Lower leg skin (tissue), 4 donors: ENCODE measurements around the gene ELOF1. TPM values are rescaled to one million over a fixed set of nuclear protein-coding genes. Genes with fewer than 3 reads are reported as not detected.

Experiments
- DNase-seq, 2 donors: peaks; one replicate each; pipeline ENCODE4 v3.0.0-alpha.2; 2019; ENCODE audit warnings: low spot score in 2 of 2
- H3K4me3 ChIP-seq: fragments of 200-600 bp; sonication (generic); 2 replicates; pipeline ENCODE4 v1.5.1; 2017; ENCODE audit warnings: mild to moderate bottlenecking, low read depth; ENCODE audit not compliant: poor library complexity, severe bottlenecking
- POLR2A ChIP-seq, 2 donors: fragments of 450-650 bp; IDR thresholded peaks; one replicate each; pipeline ENCODE4 v1.6.1; 2016 to 2017; ENCODE audit warnings: antibody characterized with exemption in 2 of 2, mild to moderate bottlenecking in 1 of 2, moderate library complexity in 1 of 2
- WGBS, 2 donors: methylation state at CpG; one replicate each; pipeline ENCODE4 v1.1.5; 2018; 5-methylcytosine and 5-hydroxymethylcytosine counted together
- intact Hi-C: fragments of 100-400 bp; cut with DNase I; formaldehyde crosslinking; loops from one replicate; pipeline ENCODE4 v1.15.0; 2023; ENCODE audit warnings: low total_unique reads
- total RNA-seq, 4 donors: library from RNA; depleted of rRNA; stranded (reverse); fragments of >200 nt; gene quantifications; one replicate each; pipeline ENCODE4 v1.1.0, GENCODE V29; 2016
- TF ChIP-seq, protein P1 (sequence below), 3 donors: fragments of 450-650 bp; IDR thresholded peaks; one replicate each; pipeline ENCODE4 v1.5.1; 2016; ENCODE audit warnings: antibody characterized with exemption in 3 of 3, mild to moderate bottlenecking in 3 of 3, moderate library complexity in 2 of 3

The ELOF1 gene
- total RNA-seq, 4 donors from 2014 or later = 22.3 to 41.5 (median 35.4) TPM

DNA sequence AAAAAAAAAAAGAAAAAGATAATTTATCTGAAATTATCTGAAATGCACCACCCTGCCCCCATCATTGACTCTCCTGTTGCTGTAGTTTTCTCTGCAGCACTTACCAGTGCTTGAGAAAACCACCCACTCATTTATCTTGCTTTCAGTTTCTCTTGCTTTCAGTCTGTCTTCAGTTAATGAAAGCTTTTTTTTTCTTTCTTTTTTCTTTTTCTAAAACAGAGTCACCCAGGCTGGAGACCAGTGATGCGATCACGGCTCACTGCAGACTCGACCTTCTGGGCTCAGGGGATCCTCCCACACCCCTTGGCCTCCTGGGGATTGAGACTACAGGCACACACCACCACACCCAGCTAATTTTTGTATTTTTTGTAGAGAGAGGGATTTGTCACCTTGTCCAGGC is 22.7 kb upstream of the ELOF1 start:
- WGBS, 2 donors = 32 to 41% methylated on average over 3 of the region's 3 CpGs
- no peak overlapping the region for H3K4me3 ChIP-seq
- intact Hi-C loops = loop anchor here (10.0 kb wide), 1 partner anchor 87 kb away; no protein-coding TSS in a partner anchor
- no peak for DNase-seq
- no peak for TF ChIP-seq POLR2A (IDR thresholded peaks at IDR 0.05)
- TF ChIP-seq, protein P1, sequence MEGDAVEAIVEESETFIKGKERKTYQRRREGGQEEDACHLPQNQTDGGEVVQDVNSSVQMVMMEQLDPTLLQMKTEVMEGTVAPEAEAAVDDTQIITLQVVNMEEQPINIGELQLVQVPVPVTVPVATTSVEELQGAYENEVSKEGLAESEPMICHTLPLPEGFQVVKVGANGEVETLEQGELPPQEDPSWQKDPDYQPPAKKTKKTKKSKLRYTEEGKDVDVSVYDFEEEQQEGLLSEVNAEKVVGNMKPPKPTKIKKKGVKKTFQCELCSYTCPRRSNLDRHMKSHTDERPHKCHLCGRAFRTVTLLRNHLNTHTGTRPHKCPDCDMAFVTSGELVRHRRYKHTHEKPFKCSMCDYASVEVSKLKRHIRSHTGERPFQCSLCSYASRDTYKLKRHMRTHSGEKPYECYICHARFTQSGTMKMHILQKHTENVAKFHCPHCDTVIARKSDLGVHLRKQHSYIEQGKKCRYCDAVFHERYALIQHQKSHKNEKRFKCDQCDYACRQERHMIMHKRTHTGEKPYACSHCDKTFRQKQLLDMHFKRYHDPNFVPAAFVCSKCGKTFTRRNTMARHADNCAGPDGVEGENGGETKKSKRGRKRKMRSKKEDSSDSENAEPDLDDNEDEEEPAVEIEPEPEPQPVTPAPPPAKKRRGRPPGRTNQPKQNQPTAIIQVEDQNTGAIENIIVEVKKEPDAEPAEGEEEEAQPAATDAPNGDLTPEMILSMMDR (IDR thresholded peaks at IDR 0.05) = no peak

DNA sequence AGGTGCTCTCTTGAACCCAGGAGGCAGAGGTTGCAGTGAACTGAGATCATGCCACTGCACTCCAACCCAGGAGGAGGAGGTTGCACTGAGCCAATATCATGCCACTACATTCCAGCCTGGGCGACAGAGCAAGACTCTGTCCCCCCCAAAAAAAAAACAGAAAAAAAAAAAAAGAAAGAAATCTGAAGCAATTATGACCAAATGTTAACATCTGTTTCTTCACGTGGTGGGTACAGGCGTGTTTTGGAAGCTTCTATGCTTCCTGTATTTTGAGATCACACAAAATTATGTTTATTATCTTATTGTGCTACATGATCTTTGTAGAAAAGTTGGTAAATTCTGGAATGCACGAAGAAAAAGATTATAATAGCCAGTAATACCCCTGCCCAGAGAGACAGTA is 21.1 kb upstream of the ELOF1 start:
- H3K4me3 ChIP-seq = no peak overlapping the region
- no peak for DNase-seq
- intact Hi-C loops = loop anchor here (10.0 kb wide), 1 partner anchor 85 kb away; no protein-coding TSS in a partner anchor
- 65 to 70% methylated on average over 4 of the region's 4 CpGs for WGBS, 2 donors
- TF ChIP-seq POLR2A (IDR thresholded peaks at IDR 0.05) = no peak
- TF ChIP-seq, protein P1 (IDR thresholded peaks at IDR 0.05) = no peak

DNA sequence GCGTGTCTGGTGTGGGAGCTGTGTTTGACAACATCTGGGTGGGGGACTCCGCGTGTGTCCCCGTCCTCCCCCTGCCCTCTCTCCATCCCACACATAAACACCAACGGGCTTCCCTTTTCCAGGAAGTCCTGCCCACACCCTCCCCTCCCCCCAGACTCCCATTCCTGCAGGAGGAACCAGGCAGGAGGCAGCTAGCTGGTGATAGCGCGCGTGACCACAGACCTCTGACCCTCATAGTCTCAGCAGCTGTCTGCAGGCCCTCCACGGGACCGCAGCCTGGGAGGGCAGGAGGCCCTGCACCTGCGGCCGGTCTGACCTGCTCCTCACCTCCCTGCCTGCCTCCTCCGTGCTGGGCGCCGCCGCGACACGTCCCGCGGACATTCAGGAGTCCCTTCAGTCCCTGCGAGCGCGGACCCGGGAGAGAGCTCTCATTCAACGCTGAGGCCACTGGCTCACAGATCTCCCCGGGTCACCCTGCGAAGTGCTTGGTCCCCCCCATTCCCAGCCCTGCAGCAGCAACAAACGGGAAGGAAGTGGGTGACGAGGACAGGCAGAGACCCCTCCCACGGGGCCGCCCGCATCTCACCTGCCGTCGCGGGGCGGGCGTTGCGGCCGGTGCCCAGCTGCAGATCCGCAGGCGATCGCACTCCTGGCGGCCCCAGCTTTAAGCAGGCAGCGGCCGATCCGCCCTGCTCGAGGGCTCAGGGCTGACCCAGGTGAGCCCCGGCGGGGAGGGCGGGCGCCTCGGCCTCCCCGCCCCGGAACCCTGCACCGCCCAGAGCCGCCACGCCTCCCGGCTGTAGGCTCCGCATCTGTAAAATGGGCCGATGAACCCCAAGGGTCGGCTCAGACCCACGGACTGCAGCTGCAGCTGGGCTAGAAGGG is 19.5 kb upstream of the ELOF1 start:
- DNase-seq = peak in 1 of 2 donors; percentile 53
- H3K4me3 ChIP-seq = peak overlapping the region; percentile 9
- 10 to 11% methylated on average over 22 to 31 of the region's 62 CpGs for WGBS, 2 donors
- intact Hi-C loops = no loop called here
- TF ChIP-seq POLR2A (IDR thresholded peaks at IDR 0.05) = no peak
- TF ChIP-seq, protein P1 (IDR thresholded peaks at IDR 0.05) = no peak

DNA sequence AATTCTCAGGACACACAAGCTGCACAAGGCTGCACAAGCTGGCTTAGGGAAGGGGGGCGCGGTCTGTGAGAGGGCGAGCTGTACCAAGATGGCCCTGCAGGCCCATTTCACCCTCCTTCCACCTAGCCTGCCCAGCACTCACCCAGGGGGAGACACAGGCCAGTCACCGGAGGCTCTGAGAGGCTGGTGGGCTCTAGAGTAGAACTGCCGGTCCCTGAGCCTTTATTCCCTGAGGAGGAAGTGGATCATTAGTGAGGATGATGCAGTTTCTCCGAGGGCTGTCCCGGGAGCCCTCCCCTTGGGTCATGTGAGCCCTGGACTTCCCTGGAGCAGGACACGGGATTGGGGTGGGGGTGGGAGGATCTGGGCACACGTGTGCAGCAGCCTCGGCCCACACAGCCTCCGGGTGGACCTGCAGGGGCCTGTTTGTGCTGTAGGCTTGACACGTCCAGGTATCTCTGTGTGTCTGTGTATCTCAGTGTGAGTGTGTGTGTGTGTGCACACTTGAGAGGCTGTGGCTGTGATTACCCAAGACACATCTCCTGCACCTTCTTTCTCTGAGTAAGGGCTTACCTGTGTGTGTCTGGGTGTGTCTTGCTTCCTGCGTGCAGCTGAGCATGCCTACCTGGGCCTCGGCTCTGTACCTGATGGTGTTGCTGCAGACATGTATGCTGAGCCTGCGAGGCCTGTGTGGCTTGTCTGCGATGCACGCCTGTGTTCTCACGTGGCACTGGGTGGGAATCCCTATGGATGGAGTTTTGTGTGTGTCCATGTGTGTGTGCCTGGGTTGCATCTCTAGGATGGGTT is 18.6 kb upstream of the ELOF1 start, which contains the start of gene ACP5:
Gene ACP5, minus strand, starts transcription at position 195 of the 807 bp plus-strand sequence. CDS start 328 bp downstream, outside the sequence.
- intact Hi-C loops = no loop called here
- no peak for DNase-seq
- WGBS, 2 donors = 41 to 62% methylated on average over 12 to 14 of the region's 18 CpGs
- TF ChIP-seq, protein P1 (IDR thresholded peaks at IDR 0.05) = no peak
- no peak for TF ChIP-seq POLR2A (IDR thresholded peaks at IDR 0.05)
- H3K4me3 ChIP-seq = peak within 1 kb of the TSS; percentile 9

DNA sequence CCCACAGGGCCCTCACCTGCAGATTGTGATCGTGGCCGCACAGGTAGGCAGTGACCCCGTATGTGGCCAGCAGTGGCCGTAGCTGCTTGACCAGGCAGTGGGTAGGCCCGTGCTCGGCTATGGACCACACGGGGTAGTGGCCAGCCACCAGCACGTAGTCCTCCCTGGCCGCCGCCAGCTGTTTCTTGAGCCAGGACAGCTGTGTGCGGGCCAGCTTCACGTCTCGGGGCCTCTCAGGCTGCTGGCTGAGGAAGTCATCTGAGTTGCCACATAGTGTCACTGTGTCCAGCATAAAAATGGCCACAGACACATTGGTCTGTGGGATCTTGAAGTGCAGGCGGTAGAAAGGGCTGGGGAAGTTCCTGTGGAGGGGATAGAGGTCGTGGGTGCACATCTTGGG is 17.2 kb upstream of the ELOF1 start:
- intact Hi-C loops = no loop called here
- no peak overlapping the region for H3K4me3 ChIP-seq
- no peak for DNase-seq
- TF ChIP-seq POLR2A (IDR thresholded peaks at IDR 0.05) = no peak
- TF ChIP-seq, protein P1 (IDR thresholded peaks at IDR 0.05) = no peak
- 87 to 88% methylated on average over 6 to 10 of the region's 15 CpGs for WGBS, 2 donors
